H1 (cell line): ENCODE measurements around the gene NR1I3. TPM values are rescaled to one million over a fixed set of nuclear protein-coding genes. Genes with fewer than 3 reads are reported as not detected.

Experiments
- BACH1 ChIP-seq: IDR thresholded peaks from 2 replicates; pipeline ENCODE4 v1.6.1; 2012; ENCODE audit warnings: low read length, improper control_type of control experiment
- EGR1 ChIP-seq: IDR thresholded peaks from 2 replicates; pipeline ENCODE4 v1.6.1; 2011; ENCODE audit warnings: low read depth, low read length, borderline replicate concordance
- PHF8 ChIP-seq: fragments of 200-600 bp; sonication (generic); conservative IDR thresholded peaks from 2 replicates; pipeline ENCODE4 v1.7.1; 2012; ENCODE audit warnings: low read depth, mild to moderate bottlenecking, inconsistent platforms, low read length, moderate library complexity
- RAD21 ChIP-seq, 2 experiments: IDR thresholded peaks in 1 of 2; conservative IDR thresholded peaks in 1 of 2; 2 replicates each; pipeline ENCODE4 v1.6.1; 2011; ENCODE audit warnings: low read depth in 2 of 2, low read length in 2 of 2, improper control_type of control experiment in 1 of 2, inconsistent platforms in 1 of 2, mild to moderate bottlenecking in 1 of 2, moderate library complexity in 1 of 2
- TAF7 ChIP-seq: optimal IDR thresholded peaks from 2 replicates; pipeline ENCODE3; 2011; ENCODE audit warnings: low read depth, mild to moderate bottlenecking, inconsistent platforms, low read length, moderate library complexity, borderline replicate concordance
- TEAD4 ChIP-seq: IDR thresholded peaks from 2 replicates; pipeline ENCODE4 v1.6.1; 2012; ENCODE audit warnings: low read depth, low read length, inconsistent platforms, mixed read lengths
- polyA plus RNA-seq, 7 experiments: library from polyadenylated mRNA; depleted of rRNA in 3 of 7; stranded (reverse) in 5 of 7; unstranded in 2 of 7; fragments of >200 nt in 5 of 7; fragments of 200-250 nt in 2 of 7; gene quantifications; 1 replicate in 5 of 7; 2 replicates in 1 of 7; 4 replicates in 1 of 7; pipeline versions ENCODE4 v1.2.1 to v1.2.3, GENCODE V29; 2011 to 2013; ENCODE audit warnings: missing spikeins in 2 of 7, mixed read lengths in 2 of 7
- total RNA-seq: library from RNA; stranded (reverse); fragmentation: NEBNext Ultra II Directional; extraction: Animal tissue kit (Norgen Biotek cat#: 25700); gene quantifications from 2 replicates; pipeline ENCODE4 v1.2.1, GENCODE V29; 2021
- TF ChIP-seq, protein P1 (sequence below): IDR thresholded peaks from 2 replicates; pipeline ENCODE4 v1.6.1; 2011; ENCODE audit warnings: low read depth, mild to moderate bottlenecking, low read length; ENCODE audit not compliant: insufficient read depth

NR1I3 gene
- total and polyA plus RNA-seq, 2 of the 8 experiments (the other 6 are each of a cell fraction or from before 2014, with no cell fraction given): not detected

DNA sequence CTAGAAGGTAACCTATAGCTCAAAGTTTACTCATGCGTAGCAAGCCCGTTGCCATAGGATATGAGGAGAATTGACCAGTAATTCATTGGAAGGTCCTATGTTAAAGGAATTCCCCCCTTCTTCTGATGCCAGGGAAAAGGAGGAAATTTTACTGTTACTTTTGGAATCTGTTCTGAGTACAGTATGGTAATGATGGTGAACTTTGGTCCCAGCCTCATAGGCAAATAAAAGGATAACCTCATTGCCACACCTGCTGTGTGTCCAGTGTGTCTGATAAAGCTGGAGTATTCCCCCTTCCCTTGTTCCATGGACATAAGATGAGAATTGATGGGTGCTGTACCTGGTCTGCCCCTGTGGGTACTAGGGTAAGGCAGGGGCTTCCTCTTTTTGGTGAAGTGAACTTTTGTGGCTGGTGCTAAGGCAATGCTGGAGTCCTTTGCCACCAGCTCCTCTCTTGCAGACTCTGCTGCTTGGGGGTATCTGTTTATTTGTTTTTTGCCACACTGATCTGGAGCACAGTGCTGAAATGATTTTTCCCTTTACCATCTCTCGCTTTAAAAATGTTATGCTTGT is 49.6 kb upstream of the NR1I3 start (continued):
- TF ChIP-seq RAD21 (IDR thresholded peaks at IDR 0.05 in 1 of 2, conservative IDR thresholded peaks at IDR 0.05 in 1 of 2; ENCODE audit: low read depth in 2 of 2, low read length in 2 of 2) (no peak), PHF8 (no peak), EGR1 (no peak), TAF7 (no peak), BACH1 (no peak), TEAD4 (no peak)
- TF ChIP-seq, protein P1, sequence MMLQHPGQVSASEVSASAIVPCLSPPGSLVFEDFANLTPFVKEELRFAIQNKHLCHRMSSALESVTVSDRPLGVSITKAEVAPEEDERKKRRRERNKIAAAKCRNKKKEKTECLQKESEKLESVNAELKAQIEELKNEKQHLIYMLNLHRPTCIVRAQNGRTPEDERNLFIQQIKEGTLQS: no peak
